Measurements from ENCODE around the gene UBD. TPM values are rescaled to one million over a fixed set of nuclear protein-coding genes. Genes with fewer than 3 reads are reported as not detected.

The UBD gene
- total RNA-seq, 1 donor from 2014 or later, result 1.0 TPM

- intact Hi-C loops (cut with micrococcal nuclease), result no loop called here
These were observed 35.5 kb downstream of the UBD start for GRCh38 chr6:29524044-29524443.

- intact Hi-C loops (cut with micrococcal nuclease), result no loop called here
These were observed 37.3 kb downstream of the UBD start for GRCh38 chr6:29522227-29522626.

DNA sequence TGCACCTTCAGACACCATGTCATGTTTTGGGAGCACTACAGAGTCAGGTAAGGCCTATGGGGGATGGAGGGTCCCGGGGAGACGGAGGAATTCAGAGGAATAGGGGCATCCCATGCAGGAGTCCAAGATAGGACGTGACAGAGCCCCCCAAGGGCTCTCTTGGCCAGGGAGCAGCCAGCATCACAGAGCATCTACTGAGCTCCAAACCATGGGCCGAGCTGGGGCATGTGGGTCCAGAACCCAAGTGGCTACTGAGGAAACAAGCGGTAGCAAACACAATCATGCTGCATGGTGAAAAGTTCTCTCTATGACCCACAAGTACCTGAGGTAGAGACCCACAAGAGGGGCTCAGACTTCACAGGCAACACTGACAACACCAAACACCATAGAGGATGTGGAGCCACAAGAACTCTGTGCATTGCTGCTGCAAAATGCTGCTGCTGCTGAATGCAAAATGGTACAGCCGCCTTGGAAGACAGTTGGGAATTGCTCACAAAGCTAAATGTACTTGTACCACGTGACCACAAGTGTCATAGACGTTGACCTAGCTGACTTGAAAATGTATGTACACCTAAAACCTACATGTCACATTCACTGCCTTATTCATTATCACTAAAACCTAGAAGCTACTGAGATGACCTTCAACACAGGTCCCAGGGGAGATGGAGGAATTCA is 38.4 kb downstream of the UBD start:
- intact Hi-C loops (cut with micrococcal nuclease), result no loop called here

DNA sequence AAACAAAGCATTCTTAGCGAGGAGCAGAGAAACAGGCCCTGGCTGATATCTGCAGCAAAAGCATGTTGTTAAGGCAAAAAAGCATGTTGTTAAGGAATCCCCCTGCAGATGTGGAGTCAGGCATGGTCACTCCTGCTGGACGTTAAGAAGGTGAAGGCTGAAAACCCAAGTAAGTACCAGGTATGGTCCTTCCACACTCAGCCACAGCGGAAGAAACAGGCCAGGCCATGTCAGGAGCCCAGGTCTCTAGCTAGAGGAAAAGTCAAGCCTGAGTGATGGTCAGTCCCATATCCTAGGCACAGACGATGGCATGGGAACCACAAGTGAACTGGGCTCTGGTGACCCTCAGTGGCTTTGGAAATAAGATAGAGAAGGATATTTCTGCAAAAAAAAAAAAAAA is 39.3 kb downstream of the UBD start:
- intact Hi-C loops (cut with micrococcal nuclease), result no loop called here

GRCh38 chr6:29519291-29520010 is 40.1 kb downstream of the UBD start:
- intact Hi-C loops (cut with micrococcal nuclease), result no loop called here

DNA sequence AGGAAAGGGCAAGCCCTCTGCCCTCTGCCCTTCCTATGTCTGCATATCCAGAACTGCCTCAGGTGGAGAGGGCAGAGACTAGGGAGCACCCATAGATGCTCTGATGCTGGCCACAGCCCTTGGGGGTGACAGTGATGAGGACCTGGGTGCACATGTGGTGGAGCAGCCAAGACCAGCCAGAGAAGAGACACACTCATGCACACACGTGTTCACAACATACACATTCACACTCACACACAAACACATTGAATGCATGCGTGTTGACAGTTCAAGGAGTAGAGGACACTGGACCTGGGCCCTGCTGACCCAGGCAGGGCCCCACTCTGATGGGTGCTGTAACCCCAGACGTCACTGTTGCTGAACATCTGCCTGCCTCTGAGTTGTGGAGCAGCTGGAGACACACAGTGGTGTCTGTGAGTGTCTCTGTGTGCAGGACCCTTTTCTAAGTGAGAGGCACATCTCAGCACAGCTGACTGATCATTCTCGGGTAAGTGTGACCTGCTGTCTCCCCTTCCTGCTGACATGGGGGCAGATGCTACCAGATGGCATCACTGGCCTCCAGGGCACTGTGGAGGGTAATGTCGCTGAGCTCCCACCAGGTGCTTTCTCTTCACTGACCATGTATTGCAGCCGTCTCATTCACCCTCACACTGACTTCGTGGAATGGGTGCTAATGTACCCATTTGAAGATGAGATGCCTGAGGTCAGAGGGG is 41.6 kb downstream of the UBD start:
- intact Hi-C loops (cut with micrococcal nuclease), result no loop called here

DNA sequence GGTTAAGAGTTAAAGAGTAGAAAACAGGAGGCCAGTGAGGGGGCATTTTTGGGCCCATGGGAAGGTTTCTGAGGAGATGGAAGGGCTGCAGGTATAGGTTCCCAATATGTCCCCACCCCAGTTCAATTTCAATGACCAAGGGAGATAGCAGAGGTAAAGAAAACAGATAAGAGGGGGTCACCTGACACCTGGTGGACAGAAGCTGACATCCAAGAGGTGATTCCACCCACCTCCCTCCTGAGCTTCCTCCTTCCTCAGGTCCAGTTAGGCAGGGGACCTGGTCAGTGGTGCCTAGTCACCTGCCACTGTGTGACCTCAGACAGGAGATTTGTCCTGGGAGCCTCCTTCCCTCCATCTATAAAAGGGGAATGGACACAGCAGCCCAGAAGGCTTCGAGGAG is 42.3 kb downstream of the UBD start:
- intact Hi-C loops (cut with micrococcal nuclease), result no loop called here

- intact Hi-C loops (cut with micrococcal nuclease), result no loop called here
These were observed 43.4 kb downstream of the UBD start for GRCh38 chr6:29516108-29516507.

GRCh38 chr6:29510746-29511300 is 48.7 kb downstream of the UBD start:
- intact Hi-C loops (cut with micrococcal nuclease), result no loop called here

GRCh38 chr6:29510202-29510601 is 49.3 kb downstream of the UBD start:
- intact Hi-C loops (cut with micrococcal nuclease), result no loop called here

DNA sequence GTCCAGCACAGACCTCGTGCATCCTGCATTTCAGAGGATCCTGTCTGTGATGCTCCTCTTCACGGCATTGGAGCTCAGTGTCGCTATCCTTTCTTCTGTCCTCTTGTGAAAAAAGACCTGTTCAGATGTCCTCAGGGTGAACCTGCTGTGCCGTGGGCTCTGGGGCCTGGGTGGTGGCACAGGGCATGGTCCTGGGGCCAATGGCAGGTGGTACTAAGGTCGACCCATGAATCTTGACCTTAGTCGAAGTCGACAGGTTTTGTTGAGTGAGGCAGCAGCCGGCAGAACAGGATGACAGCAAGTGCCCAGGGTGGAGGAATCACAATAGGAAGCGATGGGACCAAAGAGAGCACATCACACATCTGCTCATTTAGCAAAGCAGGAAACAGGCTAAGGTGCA is 49.8 kb downstream of the UBD start:
- intact Hi-C loops (cut with micrococcal nuclease), result no loop called here

- intact Hi-C loops (cut with micrococcal nuclease), result no loop called here
These were observed 50.3 kb downstream of the UBD start for GRCh38 chr6:29509239-29509638.

GRCh38 chr6:29507319-29507718 is 52.2 kb downstream of the UBD start:
- intact Hi-C loops (cut with micrococcal nuclease), result no loop called here

GRCh38 chr6:29506446-29507067 is 53.0 kb downstream of the UBD start:
- intact Hi-C loops (cut with micrococcal nuclease), result no loop called here

DNA sequence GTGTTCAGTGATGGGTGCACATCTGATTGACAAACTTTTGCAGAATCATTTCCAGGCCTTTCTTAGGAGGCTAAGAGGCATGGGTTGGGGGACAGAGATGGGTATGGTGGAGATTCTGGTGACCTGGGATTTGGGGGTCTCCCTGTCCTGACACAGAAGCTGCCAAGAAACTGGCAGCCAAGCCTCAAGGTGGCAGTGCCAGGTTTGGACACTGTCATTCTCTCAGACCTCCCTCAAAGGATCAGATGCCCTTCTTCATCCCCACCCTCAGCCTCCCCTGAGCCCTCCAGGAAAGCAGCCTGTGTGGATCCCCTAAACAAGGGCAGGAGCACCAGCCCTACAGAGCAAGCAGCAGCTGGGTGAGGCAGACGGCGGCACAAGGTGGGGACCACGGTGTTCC is 53.7 kb downstream of the UBD start:
- intact Hi-C loops (cut with micrococcal nuclease), result no loop called here

Other genes with a start within 250 kb of the UBD start
- not detected in 2 replicates for gene OR5V1, start 190.9 kb downstream of the UBD start, total RNA-seq
- not detected in 2 replicates for gene OR12D3, start 184.4 kb downstream of the UBD start, total RNA-seq
- not detected in 2 replicates for gene OR12D2, start 164.1 kb downstream of the UBD start, total RNA-seq
- not detected in 2 replicates for gene OR12D1, start 144.8 kb downstream of the UBD start, total RNA-seq
- not detected in 2 replicates for gene OR10C1, start 120.4 kb downstream of the UBD start, total RNA-seq
- not detected in 2 replicates for gene OR11A1, start 102.7 kb downstream of the UBD start, total RNA-seq
- gene OR2H1, start 102.6 kb downstream of the UBD start, total RNA-seq, result not detected in 2 replicates
- gene MAS1L, start 71.8 kb downstream of the UBD start, total RNA-seq, result not detected in 2 replicates
- not detected in 2 replicates for gene OR2H2, start 25.4 kb upstream of the UBD start, total RNA-seq
- gene GABBR1, start 73.5 kb upstream of the UBD start, total RNA-seq, result 22.8 and 26.5 TPM in 2 replicates
- not detected in 2 replicates for gene MOG, start 97.4 kb upstream of the UBD start, total RNA-seq
- gene ZFP57, start 121.4 kb upstream of the UBD start, total RNA-seq, result 2.1 and 2.3 TPM in 2 replicates
- gene HLA-F, start 163.7 kb upstream of the UBD start, total RNA-seq, result 285 and 293 TPM in 2 replicates

All from T-helper 2 cell treated with Interferon-gamma antibody and Interleukin-4, amounts not matched to agents 100 ng/mL and 5 ng/mL, for 36 hours (primary cell).